Measurements from ENCODE around the gene SLFN13.
A peak's percentile ranks its signal among the peaks of the same experiment; 100 is the strongest.
"Not testable (repeated sequence)": the region's sequence is repeated elsewhere in the genome, so short reads cannot be mapped to it uniquely, and the experiment has no call there.

The SLFN13 gene

GRCh38 chr17:35433075-35433894, 15.3 kb downstream of the SLFN13 start:
- ChIA-PET POLR2A (interaction anchor here (1.9 kb wide), 1 partner anchor 60 kb away, joined by 6 read pairs; the partner anchor contains the start of gene SLFN11), CTCF (interaction anchor here (0.8 to 1.9 kb wide), 4 partner anchors 8 to 60 kb away, joined by 3 to 9 read pairs (median 3); partner anchors contain the start of gene SLFN13)

DNA sequence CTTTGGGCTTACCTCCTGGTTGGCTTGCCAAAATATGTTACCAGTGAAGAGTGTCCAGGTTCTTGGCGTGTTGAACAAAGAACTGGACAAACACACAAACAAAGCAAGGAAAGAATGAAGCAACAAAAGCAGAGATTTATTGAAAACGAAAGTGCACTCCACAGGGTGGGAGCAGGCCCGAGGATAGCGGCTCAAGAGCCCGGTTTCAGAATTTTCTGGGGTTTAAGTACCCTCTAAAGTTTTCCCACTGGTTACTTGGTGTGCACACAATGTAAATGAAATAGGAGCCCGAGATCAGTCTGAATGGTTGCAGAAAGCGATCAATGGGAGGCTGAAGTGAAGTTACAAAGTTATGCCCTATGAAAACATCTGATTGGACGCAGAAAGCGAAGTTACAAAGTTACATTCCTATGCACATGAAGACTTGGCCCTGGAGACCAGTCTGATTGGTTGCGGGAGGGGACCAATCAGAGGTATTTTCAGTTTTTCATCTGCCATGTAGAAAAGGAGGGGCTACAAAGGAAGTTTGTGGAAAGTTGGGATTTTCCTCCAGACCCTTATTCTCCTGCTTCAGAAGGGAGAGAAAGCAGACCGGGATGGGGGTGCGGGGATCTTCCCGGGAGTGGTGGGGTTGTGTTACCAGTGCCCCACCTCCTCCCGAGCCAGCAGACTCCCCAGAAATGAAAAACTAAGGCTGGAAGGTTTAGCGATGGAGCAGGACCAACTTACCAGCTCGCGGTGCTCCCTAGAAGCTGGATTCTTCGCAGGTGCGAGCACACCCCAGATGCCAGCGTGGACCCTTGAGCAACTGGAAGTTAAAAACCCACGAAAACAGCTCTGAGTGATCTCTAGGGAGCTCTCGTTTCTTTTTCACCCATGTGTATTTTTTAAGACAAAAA, 16.1 kb downstream of the SLFN13 start, which contains the start of gene SLFN12:
SLFN12 (minus strand) TSS at position 325 of the 899 bp plus-strand sequence. CDS start 9,472 bp downstream, outside the sequence.
- TF ChIP-seq CTCF (IDR thresholded peaks at IDR 0.05; ENCODE audit: control extremely low read depth, extremely low read depth, low read depth, missing control alignments), result no peak
- POLR2A ChIA-PET, result interaction anchor here (1.9 kb wide), 1 partner anchor 59 kb away, joined by 6 read pairs; the partner anchor contains the start of gene SLFN11
- DNase-seq (ENCODE audit: extremely low spot score), result peak; percentile 78
- CTCF ChIA-PET, result interaction anchor here (1.0 to 1.9 kb wide), 3 partner anchors 9 to 61 kb away, joined by 3 to 9 read pairs (median 3); partner anchors contain the start of gene SLFN13

More at GRCh38 chr17:35433075-35433894, 15.3 kb downstream of the SLFN13 start:
- TF ChIP-seq CTCF (IDR thresholded peaks at IDR 0.05; ENCODE audit: control extremely low read depth, extremely low read depth, low read depth, missing control alignments), result no peak
- peak; percentile 66 for DNase-seq (ENCODE audit: extremely low spot score)

DNA sequence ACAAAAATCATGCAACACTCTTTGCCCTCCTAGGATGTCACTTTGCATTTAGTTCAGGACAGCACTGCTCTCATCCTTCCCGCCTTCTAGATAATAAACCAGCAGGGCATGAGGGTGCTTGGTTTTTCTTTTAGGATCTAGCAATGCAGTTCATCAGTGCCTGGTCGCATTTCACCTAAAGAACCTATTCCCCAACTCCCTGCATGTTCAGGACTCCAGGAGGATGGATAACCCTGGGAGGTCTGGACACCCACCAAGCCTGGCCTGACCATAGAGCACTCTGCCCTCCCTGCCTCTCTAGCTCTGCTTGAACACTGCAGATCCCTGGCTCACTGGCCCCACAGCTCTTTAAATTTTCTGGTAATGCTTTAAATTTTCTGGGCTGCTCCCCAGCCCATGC, 18.9 kb downstream of the SLFN13 start:
- no peak for TF ChIP-seq CTCF (IDR thresholded peaks at IDR 0.05; ENCODE audit: control extremely low read depth, extremely low read depth, low read depth, missing control alignments)
- POLR2A ChIA-PET, result interaction anchor here (1.3 kb wide), 1 partner anchor 56 kb away, joined by 4 read pairs; the partner anchor contains the start of gene SLFN11
- CTCF ChIA-PET, result interaction anchor here (0.6 to 1.1 kb wide), 4 partner anchors 9 to 1318 kb away, joined by 3 to 7 read pairs (median 3); no protein-coding TSS in a partner anchor
- DNase-seq (ENCODE audit: extremely low spot score), result no peak

GRCh38 chr17:35428229-35428628, 20.3 kb downstream of the SLFN13 start:
- DNase-seq (ENCODE audit: extremely low spot score), result no peak
- CTCF ChIA-PET, result no interaction called here
- POLR2A ChIA-PET, result no interaction called here

DNA sequence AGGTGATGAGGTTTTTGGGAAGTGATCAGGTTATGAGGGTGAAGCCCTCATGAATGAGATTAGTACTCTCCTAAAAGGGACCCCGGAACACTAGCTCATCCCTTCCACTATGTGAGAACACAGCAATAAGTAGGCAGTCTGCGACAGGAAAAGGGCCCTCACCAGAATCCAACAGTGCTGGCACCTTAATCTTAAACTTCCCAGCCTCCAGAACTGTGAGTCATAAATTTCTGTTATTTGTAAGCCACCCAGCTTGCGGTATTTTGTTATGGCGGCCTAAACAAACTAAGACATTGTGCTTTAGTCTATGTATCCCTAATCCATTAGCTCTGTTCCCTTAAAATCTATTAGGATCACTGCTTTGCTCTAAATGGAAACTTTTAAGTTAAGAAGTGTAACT, 24.8 kb downstream of the SLFN13 start:
- CTCF ChIA-PET, result interaction anchor here (1.1 kb wide), 1 partner anchor 116 kb away, joined by 3 read pairs; no protein-coding TSS in a partner anchor
- POLR2A ChIA-PET, result no interaction called here
- no peak for TF ChIP-seq CTCF (IDR thresholded peaks at IDR 0.05; ENCODE audit: control extremely low read depth, extremely low read depth, low read depth, missing control alignments)
- DNase-seq (ENCODE audit: extremely low spot score), result no peak

More at GRCh38 chr17:35428229-35428628, 20.3 kb downstream of the SLFN13 start:
- TF ChIP-seq CTCF (IDR thresholded peaks at IDR 0.05; ENCODE audit: control extremely low read depth, extremely low read depth, low read depth, missing control alignments), result no peak

GRCh38 chr17:35421069-35421468, 27.5 kb downstream of the SLFN13 start:
- POLR2A ChIA-PET; DNase-seq (ENCODE audit: extremely low spot score): not testable (repeated sequence)
- CTCF ChIA-PET, result interaction anchor here (2.0 kb wide), 1 partner anchor 8 kb away, joined by 7 read pairs; no protein-coding TSS in a partner anchor
